HepG2 (cell line): ENCODE measurements around the gene PHF10. TPM values are rescaled to one million over a fixed set of nuclear protein-coding genes. Genes with fewer than 3 reads are reported as not detected.

Experiments
- CBX2 ChIP-seq, 2 experiments: fragments of 200-600 bp in 1 of 2; sonication (generic); formaldehyde crosslinking in 1 of 2; IDR thresholded peaks; 2 replicates each; pipeline versions ENCODE4 v1.7.0 to v1.8.1; 2018 to 2022; ENCODE audit warnings: low read depth in 2 of 2, low read length in 1 of 2, mild to moderate bottlenecking in 1 of 2, missing genetic modification reagents in 1 of 2
- CERS6 ChIP-seq: sonication (generic); formaldehyde crosslinking; IDR thresholded peaks from 2 replicates; pipeline ENCODE4 v1.5.0; 2020; ENCODE audit warnings: missing genetic modification reagents
- ETS1 ChIP-seq: sonication (generic); formaldehyde crosslinking; IDR thresholded peaks from 2 replicates; pipeline ENCODE4 v1.4.0; 2020; ENCODE audit warnings: missing genetic modification reagents
- MEF2D ChIP-seq: sonication (generic); formaldehyde crosslinking; IDR thresholded peaks from 2 replicates; pipeline ENCODE4 v1.5.1; 2020; ENCODE audit warnings: mild to moderate bottlenecking, missing genetic modification reagents
- MYPOP ChIP-seq: sonication (generic); formaldehyde crosslinking; IDR thresholded peaks from 2 replicates; pipeline ENCODE4 v1.8.1; 2023; ENCODE audit warnings: mild to moderate bottlenecking, moderate library complexity, missing genetic modification reagents
- NFKBIZ ChIP-seq: IDR thresholded peaks from 2 replicates; pipeline ENCODE4 v1.6.1; 2018; ENCODE audit warnings: missing genetic modification reagents, missing compliant biosample characterization
- PRDM10 ChIP-seq: sonication (generic); formaldehyde crosslinking; IDR thresholded peaks from 2 replicates; pipeline ENCODE4 v1.4.0; 2020; ENCODE audit warnings: low read depth, missing genetic modification reagents
- SOX5 ChIP-seq: IDR thresholded peaks from 2 replicates; pipeline ENCODE4 v1.6.1; 2016; ENCODE audit warnings: borderline replicate concordance
- ZC3H4 ChIP-seq: sonication (generic); formaldehyde crosslinking; IDR thresholded peaks from 2 replicates; pipeline ENCODE4 v1.4.0; 2020; ENCODE audit warnings: missing genetic modification reagents, borderline replicate concordance
- ZNF12 ChIP-seq: sonication (generic); formaldehyde crosslinking; IDR thresholded peaks from 2 replicates; pipeline ENCODE4 v1.5.0; 2020; ENCODE audit warnings: missing genetic modification reagents
- ZNF143 ChIP-seq: sonication (generic); formaldehyde crosslinking; IDR thresholded peaks from 2 replicates; pipeline ENCODE4 v1.4.0; 2020; ENCODE audit warnings: missing genetic modification reagents
- ZNF879 ChIP-seq: sonication (generic); formaldehyde crosslinking; IDR thresholded peaks from 2 replicates; pipeline ENCODE4 v1.8.1; 2023; ENCODE audit warnings: missing genetic modification reagents
- ZSCAN30 ChIP-seq: sonication (generic); formaldehyde crosslinking; IDR thresholded peaks from 2 replicates; pipeline ENCODE4 v1.5.0; 2020; ENCODE audit warnings: mild to moderate bottlenecking, missing genetic modification reagents
- polyA plus RNA-seq, 8 experiments: library from polyadenylated mRNA; depleted of rRNA in 3 of 8; stranded (reverse) in 7 of 8; unstranded in 1 of 8; fragments of >200 nt; fragmentation: Illumina TruSeq in 4 of 8; extraction: Trizol in 4 of 8; gene quantifications; 2 replicates each; pipeline versions ENCODE4 v1.2.1 to v1.2.3, GENCODE V29; 2011 to 2016; ENCODE audit warnings: low read depth in 4 of 8, missing spikeins in 1 of 8, mixed read lengths in 1 of 8; ENCODE audit not compliant: insufficient read depth in 1 of 8
- total RNA-seq, 5 experiments: library from RNA; depleted of rRNA; stranded (reverse); fragments of >200 nt; fragmentation: Illumina TruSeq; extraction: Trizol; gene quantifications; 2 replicates each; pipeline ENCODE4 v1.2.3, GENCODE V29; 2016; ENCODE audit warnings: low read depth in 1 of 5
- TF ChIP-seq, protein P1 (sequence below), 2 experiments: fragments of 450-650 bp in 1 of 2; sonication (generic) in 1 of 2; formaldehyde crosslinking; IDR thresholded peaks; 2 replicates each; pipeline versions ENCODE4 v1.5.0 to v1.8.0; 2020 to 2022; ENCODE audit warnings: mild to moderate bottlenecking in 1 of 2, missing genetic modification reagents in 1 of 2
- TF ChIP-seq, protein P2 (sequence below): sonication (generic); formaldehyde crosslinking; IDR thresholded peaks from 2 replicates; pipeline ENCODE4 v1.5.1; 2020; ENCODE audit warnings: mild to moderate bottlenecking, moderate library complexity, missing genetic modification reagents

The PHF10 gene
- total and polyA plus RNA-seq, 2 of the 13 experiments (the other 11 are each of a cell fraction or from before 2014, with no cell fraction given) = 42.1 to 84.1 TPM

GRCh38 chr6:169752074-169752623, 27.8 kb upstream of the PHF10 start (continued):
- TF ChIP-seq ZSCAN30 (CRISPR knock-in tag) = no peak
- TF ChIP-seq ZC3H4 (CRISPR knock-in tag) = no peak
- 0 out of 2 replicates have a peak, but pooled peaks have one; percentile 33 for TF ChIP-seq CERS6 (CRISPR knock-in tag)
- no peak for TF ChIP-seq PRDM10 (CRISPR knock-in tag)
- TF ChIP-seq, protein P1, sequence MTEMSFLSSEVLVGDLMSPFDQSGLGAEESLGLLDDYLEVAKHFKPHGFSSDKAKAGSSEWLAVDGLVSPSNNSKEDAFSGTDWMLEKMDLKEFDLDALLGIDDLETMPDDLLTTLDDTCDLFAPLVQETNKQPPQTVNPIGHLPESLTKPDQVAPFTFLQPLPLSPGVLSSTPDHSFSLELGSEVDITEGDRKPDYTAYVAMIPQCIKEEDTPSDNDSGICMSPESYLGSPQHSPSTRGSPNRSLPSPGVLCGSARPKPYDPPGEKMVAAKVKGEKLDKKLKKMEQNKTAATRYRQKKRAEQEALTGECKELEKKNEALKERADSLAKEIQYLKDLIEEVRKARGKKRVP (CRISPR knock-in tag; IDR thresholded peaks at IDR 0.05) = peak in 1 of 2 experiments; percentile 14; a peak in 1 of 4 replicates
- no peak for TF ChIP-seq ZNF143 (CRISPR knock-in tag)
- no peak for TF ChIP-seq NFKBIZ
- TF ChIP-seq MEF2D (CRISPR knock-in tag) = no peak; the same call in 1 of the 2 replicates
- no peak for TF ChIP-seq ZNF879
- TF ChIP-seq, protein P2, sequence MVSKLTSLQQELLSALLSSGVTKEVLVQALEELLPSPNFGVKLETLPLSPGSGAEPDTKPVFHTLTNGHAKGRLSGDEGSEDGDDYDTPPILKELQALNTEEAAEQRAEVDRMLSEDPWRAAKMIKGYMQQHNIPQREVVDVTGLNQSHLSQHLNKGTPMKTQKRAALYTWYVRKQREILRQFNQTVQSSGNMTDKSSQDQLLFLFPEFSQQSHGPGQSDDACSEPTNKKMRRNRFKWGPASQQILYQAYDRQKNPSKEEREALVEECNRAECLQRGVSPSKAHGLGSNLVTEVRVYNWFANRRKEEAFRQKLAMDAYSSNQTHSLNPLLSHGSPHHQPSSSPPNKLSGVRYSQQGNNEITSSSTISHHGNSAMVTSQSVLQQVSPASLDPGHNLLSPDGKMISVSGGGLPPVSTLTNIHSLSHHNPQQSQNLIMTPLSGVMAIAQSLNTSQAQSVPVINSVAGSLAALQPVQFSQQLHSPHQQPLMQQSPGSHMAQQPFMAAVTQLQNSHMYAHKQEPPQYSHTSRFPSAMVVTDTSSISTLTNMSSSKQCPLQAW = peak; percentile 25; the same call in 1 of the 2 replicates
- TF ChIP-seq MYPOP = no peak
- TF ChIP-seq ZNF12 (CRISPR knock-in tag) = peak; percentile 2; the same call in 1 of the 2 replicates
- 0 out of 2 replicates have a peak, but pooled peaks have one; percentile 10 for TF ChIP-seq SOX5 (CRISPR knock-in tag)
- TF ChIP-seq CBX2 (IDR thresholded peaks at IDR 0.05; ENCODE audit: low read depth, low read length) = no peak
- TF ChIP-seq CBX2 (CRISPR knock-in tag; IDR thresholded peaks at IDR 0.05; ENCODE audit: low read depth) = no peak
- no peak for TF ChIP-seq ETS1
